Measurements from ENCODE around the gene TUBA4B.
"Not testable (repeated sequence)": the region's sequence is repeated elsewhere in the genome, so short reads cannot be mapped to it uniquely, and the experiment has no call there.

Gene TUBA4B

DNA sequence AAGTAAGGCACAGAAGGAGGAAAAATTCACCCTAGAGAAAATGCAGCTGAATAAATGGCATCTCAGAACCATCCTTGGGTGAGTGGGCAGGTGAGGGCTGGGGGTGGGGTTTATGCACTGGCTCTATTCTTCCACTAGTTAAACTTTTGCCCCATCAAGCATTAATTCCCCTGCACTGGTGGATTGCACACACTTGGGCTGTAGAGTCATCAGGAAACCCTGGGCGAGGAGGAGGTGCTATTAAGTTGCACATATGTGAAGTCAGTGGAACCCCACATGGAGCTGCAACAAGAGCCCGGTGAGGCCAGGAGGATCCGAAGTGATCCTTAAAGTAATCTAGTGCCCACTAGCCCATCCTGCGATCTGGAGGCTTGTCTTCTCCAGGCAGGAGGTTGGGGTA lies 19.3 kb downstream of the TUBA4B start:
- FAIRE-seq (no peak), DNase-seq (ENCODE audit: extremely low spot score, insufficient read length, low read depth) (no peak)

DNA sequence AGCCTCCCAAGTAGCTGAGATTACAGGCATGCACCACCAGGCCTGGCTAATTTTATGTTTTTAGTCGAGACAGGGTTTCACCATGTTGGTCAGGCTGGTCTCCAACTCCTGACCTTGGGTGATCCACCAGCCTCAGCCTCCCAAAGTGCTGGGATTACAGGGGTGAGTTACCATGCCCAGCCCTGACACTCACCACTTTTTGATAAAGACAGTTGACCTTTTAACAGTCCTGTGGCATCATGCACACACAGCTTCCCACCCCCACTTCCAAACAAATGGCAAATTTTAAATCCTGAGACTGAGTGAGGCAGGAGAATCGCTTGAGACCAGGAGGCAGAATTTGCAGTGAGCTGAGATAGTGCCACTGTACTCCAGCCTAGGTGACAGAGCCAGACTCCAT lies 20.0 kb downstream of the TUBA4B start:
- no peak for FAIRE-seq
- DNase-seq (ENCODE audit: extremely low spot score, insufficient read length, low read depth): no peak

DNA sequence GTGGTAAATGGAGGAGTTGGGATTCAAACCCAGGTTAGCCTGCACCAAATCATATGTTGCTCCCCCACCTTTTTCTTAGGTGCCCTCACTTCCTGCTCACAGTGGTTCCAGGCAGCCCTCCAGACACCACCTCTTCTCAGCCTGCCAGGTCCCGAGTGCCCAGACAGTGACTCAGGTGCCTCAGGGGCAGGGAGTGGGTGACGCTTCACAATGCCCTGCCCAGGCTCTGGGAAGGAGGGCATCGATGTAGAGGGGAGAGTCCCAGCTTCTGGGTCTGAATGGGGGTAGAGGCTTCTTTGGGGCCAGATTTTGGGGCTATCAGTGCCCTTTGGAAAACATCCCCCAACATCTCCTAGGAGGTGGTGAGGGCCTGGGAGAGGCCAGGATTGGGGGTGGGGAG lies 20.9 kb downstream of the TUBA4B start:
- no peak for DNase-seq (ENCODE audit: extremely low spot score, insufficient read length, low read depth)
- FAIRE-seq: no peak

DNA sequence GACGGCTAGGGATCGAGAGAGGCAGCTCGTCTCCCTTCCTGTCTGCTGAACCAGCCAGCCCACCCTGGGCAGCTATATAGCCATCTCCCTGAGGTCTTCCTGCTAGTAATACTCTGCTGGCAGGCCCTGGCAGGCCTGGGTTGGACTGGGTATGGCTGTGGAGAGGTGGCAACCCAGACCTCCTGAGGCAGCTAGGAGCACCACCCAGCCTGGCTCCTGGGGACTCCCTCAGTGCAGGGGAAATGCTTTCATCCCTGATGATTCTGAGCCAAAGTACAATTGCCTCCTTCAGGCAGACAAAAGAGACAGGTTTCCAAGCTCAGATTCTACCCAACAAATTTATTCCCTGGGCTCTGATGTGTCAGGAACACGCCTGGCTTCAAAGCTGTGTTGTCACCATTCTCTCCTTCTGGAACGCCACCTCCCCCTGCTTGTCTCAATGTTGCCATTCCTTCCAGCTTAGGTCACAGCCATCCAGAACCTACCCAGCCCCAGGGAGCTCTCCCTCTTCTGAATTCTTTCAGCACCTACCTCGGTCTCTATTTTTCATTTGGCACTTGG lies 21.4 kb downstream of the TUBA4B start:
- FAIRE-seq: no peak
- no peak for DNase-seq (ENCODE audit: extremely low spot score, insufficient read length, low read depth)

DNA sequence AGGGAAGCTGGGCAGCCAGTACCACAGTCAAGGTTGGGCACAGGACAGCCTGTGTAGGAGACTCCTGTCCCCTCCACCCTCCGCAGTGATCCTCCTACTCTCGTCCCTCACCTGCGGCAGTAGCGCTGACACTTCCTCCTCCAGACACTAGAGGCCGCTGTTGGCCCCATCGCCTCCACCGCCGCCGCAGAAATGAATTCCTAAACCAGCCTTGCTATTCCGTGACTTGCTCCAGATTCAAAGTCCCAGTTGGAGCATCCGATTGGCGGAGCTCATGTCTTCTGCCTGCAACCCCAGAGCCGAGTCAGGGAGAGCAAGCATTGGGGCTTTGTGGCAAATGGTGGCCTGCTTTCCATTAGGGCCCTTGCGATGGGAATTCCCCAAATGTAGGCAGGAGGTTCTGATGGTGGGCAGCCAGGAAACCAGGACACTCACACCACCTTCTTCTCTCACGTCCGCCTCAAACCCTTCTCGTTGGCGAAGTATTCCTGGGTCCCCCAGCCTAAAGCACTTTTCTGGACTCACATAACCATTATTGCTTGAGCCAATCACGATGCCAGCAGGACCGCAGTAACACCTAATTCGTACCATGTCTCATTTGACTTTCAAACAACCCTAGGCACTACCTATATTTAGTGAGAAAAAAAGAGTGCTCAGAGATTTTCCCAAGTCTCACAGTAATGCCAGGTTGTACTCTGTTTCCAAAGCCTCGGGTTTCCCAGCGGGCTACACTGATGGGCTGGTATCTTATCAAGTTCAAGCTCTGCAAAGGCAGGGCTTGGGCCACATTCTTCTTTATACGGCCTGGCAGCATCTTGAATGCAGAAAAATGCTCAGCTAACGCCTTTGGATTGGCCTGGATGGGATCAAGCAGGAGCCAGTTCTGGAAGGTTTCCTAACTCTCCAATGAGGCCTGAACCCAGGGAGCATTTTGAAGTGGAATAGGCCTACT lies 24.9 kb downstream of the TUBA4B start:
- FAIRE-seq (no peak), DNase-seq (ENCODE audit: extremely low spot score, insufficient read length, low read depth) (peak; percentile 62)

DNA sequence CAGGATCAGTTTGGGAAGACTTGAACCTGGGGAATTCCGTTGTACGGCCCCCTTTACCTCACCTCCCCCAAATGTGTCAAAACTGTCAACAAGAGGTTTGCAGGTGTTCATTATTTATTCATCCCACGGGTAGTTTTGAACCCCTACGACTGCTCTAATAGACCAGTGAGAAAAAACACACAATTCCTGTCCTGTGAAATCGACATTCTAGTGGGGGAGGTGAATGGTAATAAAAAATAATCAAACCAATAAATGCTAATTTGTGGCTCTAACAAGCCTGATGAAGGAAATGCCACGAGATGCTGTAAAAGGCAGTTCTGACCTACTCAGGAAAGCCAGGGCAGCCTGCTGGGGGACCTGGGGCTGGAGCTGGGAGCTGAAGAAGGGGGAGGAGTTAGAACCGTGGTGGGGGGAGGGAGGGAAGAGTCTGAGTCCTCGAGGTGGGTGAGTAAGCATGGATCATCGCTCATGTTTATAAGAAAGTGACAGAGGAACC lies 25.7 kb downstream of the TUBA4B start:
- DNase-seq (ENCODE audit: extremely low spot score, insufficient read length, low read depth) (no peak), FAIRE-seq (no peak)

DNA sequence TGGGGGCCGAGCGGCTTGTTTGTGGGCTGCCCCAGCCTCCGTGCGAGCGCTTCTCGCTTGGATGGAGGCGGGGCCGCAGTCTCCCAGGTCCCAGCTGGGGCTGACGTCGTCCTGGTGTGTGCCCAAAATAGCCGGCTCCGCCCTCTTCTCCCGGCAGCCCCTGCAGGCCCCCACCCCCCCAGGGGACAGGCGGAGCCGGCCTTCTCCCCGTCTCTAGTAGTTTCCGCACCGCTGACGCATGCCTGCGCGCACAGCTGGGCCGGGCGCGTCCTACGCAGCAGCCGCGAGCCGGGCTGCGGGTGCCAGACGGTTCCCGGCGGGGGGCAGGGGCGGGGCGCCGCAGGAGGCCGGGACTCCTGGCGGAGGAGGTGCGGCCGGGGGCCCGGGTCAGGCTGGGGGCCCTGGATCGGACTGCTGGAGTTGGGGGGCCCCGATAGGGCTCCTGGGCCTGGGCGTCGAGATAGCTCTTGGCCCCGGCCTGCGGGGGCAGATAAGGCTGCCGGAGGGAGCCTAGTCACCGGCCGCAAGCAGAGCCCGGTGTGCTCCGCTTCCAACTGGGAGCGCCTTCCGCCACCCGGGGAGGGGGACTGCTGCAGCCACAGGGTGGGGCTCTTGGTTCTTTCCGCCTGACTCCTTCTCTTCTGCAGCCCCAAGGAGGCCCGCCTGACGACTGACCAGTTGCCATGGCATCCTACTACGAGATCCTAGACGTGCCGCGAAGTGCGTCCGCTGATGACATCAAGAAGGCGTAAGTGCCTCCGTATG lies 26.3 kb downstream of the TUBA4B start, which contains the start of gene DNAJB2:
TSS of gene DNAJB2 (plus strand) at position 216 of the 765 bp plus-strand sequence. CDS start at position 684, 468 bp downstream.
- peak; percentile 97 for FAIRE-seq
- peak; percentile 100 for DNase-seq (ENCODE audit: extremely low spot score, insufficient read length, low read depth)

DNA sequence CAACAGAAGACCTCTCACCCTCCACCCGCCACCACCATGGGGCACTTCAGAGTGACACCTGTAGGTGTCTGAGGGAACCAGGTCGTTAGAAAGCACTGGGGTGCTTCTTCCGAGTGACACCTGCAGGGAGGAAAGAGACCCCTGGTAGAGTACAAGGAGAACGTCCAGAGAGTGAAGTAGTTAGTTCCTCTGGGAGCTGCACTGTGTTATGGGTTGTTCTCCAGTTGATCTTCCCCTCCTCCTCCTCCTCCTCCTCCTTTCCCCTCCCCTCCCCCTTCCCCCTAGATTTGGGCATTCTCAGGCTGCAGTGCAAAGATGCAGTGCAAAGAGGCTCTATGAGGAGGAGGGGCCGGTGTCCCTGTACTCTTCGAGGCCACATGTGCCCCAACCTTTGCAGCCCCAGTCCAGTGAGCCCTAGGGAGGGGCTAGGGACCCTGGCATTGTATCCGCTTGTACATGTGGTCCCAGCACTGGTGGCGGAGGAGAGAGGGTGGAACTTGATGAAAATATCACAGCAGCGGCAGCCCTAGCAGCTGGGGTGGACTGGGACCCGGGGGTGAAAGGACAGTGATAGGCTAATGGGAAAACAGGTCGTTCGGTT lies 27.0 kb downstream of the TUBA4B start:
- peak; percentile 77 for FAIRE-seq
- no peak for DNase-seq (ENCODE audit: extremely low spot score, insufficient read length, low read depth)

DNA sequence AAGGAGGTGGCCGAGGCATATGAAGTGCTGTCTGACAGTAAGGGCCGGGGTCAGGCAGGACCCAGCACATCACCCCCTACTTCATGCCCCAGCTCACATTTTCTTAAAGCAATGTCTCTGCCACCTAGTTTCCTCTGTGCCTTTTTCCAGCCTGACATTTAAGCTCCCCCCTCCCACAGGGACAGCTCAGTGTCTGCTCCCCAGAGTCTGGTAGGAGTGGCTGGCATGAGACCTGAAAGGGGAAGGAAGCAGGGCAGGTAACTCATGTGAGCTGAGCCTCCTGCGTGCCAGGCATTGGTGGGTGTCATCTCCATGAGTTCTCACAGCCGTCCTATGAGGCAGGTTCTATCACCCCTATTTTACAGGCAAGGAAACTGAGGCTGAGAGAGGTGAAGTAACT lies 27.6 kb downstream of the TUBA4B start:
- FAIRE-seq (no peak), DNase-seq (ENCODE audit: extremely low spot score, insufficient read length, low read depth) (no peak)

DNA sequence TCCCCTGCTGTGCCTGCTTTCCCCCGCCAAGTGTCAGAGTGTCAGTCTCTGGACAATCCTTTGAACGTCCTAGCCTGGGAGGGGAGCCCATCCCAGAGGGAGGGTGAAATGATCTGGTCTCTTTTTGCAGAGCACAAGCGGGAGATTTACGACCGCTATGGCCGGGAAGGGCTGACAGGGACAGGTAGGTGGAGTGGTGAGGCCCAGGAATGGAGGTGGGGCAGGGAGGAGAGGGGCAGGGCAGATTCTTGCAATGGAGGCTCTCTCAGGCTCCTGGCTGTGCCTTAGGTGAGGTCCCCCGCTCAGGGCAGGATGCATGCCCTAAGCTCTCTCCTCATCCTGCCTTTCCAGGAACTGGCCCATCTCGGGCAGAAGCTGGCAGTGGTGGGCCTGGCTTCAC lies 28.5 kb downstream of the TUBA4B start:
- no peak for FAIRE-seq
- DNase-seq (ENCODE audit: extremely low spot score, insufficient read length, low read depth): no peak

DNA sequence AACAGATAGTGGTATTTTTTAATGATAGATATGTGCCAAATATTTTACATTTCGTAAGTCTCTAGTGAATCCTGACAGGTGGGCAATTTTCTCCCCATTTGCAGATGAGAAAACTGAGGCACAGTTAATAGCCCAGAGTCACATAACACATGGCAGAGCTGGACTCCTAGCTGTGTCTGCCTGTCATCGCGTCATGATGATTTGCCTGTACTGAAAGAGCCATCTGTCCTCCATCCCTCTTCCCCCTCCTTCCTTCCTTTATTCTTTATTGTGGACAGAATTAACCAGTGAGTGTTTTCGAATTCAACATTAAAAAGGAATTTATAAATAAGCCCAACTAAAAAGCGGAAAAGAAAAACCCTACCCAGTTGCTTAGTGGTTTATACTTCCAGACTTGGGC lies 29.3 kb downstream of the TUBA4B start:
- DNase-seq (ENCODE audit: extremely low spot score, insufficient read length, low read depth) (no peak), FAIRE-seq (no peak)

DNA sequence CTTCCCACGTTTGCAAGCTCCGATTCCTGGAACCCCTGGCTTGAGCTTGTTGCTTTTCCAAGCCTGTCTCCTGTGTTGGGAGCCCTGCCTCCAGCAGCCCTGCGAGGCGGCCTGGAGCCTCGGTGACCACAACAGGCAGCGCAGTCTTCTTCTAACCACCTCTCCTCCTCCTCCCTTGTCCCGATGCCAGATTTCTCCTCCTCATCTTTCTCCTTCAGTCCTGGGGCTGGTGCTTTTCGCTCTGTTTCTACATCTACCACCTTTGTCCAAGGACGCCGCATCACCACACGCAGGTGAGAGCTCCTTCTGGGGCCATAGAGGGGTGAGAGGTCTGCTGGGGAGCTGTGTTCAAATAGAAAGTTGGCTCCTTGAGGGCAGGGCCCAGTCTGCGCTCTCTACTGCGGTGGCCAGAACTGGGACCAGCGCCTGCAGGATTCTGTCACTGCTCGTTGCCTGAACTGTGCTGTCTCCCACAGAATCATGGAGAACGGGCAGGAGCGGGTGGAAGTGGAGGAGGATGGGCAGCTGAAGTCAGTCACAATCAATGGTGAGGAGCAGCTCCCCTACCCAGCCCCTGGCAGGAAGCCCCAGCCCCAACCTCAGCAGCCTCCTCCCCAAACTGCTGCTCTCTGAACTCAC lies 30.0 kb downstream of the TUBA4B start:
- FAIRE-seq (no peak), DNase-seq (ENCODE audit: extremely low spot score, insufficient read length, low read depth) (no peak)

DNA sequence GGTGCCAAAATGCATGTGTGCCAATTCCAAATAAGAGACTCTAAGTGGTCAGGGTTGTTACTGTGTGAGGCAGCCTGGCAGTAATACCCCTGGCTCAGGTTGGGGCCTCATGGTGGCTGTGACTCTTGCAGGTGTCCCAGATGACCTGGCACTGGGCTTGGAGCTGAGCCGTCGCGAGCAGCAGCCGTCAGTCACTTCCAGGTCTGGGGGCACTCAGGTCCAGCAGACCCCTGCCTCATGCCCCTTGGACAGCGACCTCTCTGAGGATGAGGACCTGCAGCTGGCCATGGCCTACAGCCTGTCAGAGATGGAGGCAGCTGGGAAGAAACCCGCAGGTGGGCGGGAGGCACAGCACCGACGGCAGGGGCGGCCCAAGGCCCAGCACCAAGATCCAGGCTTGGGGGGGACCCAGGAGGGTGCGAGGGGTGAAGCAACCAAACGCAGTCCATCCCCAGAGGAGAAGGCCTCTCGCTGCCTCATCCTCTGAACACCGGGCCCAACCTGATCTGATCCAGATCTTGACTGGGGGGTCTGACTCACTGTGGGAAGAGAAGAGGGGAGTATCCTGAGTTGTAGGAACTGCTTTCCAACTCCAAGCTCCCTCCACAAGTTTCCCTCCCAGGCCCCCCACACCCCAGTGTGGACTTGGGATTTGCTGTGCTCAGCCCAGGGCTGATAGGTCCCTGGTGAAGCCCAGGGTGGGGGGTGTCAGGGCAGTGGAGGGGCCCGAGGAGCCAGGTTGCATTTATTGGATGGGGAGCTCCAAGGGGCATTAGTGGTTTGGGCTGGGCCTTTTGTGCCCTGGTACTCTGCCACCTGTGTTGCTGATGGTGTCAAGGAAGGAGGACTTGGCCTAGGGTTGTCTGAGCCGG lies 31.7 kb downstream of the TUBA4B start:
- FAIRE-seq (no peak), DNase-seq (ENCODE audit: extremely low spot score, insufficient read length, low read depth) (no peak)

DNA sequence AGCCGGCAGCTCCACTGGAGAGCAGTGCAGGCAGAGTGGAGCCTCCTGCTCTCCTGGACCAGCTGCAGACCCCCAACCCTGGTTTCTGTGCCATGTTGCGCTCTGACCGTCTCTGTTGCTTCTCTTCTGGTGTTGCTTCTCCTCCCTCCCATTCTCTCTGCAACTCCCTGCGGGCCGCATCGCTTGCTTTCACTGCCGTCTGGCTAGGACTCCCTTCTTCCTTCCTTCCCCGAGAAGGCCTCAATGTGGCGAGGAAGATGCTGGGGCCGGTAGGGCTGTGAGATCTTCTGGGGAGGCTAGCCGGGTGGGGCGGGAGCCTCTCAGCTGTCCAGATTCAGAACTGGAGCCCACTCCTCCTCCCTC lies 32.3 kb downstream of the TUBA4B start:
- FAIRE-seq: no peak
- no peak for DNase-seq (ENCODE audit: extremely low spot score, insufficient read length, low read depth)

DNA sequence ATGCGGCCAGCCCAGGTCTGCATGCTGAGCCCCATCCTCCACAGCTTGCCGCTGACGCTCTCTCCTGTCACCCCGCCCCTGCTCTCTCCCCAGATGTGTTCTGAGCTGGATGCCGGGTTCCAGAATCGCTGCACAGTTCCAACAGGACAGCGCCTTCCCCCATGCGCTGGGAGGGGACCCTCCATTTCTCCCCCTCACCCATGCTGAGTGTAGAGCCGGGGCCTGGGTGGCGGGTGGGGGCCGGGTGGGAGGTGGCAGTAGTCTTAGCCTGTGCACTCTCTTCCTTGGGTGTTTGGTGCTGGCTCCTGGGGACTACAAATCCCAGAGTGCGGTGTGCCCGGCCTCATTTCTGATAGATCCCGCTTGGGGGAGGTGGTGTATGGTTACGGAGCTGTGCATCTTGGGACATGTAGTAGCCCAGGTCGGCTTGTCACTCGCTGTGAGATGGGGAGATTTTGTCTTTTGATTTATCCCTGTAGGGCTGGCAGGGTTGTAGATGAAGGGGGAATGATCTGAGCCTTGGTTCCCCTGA lies 32.9 kb downstream of the TUBA4B start:
- no peak for FAIRE-seq
- no peak for DNase-seq (ENCODE audit: extremely low spot score, insufficient read length, low read depth)

DNA sequence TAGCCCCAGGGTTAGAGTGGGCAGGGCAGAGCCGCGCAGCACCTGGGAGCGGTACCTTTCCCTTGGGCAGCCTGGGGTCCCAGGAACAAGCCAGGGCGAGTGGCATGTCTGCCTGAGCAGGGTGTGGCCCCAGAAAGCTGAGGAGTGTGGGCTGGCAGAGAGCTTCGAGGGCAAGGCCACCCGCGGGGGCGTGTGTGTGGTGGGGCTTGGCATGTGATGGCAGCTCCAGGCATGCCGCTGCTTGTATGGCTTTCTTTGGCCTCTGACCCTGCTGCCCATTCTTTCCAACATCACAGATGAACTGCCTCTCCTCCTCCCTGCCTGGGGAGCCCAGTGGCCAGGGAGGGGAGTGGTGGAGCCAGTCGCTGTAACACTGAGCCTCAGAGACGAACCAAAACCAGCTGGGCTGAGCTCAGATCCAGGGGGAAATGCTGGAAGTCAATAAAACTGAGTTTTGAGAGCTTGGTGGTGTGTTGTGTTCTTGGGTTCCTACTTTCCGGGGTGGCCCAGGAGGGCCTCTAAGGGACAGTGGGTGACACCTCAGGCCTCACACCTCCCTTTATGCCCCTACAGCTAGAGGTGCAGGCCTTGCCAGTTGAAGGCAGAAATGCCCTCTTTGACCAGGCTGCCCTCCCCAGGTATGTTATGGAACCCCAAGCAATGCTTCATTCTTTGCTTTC lies 33.5 kb downstream of the TUBA4B start:
- DNase-seq (ENCODE audit: extremely low spot score, insufficient read length, low read depth) (no peak), FAIRE-seq (no peak)

DNA sequence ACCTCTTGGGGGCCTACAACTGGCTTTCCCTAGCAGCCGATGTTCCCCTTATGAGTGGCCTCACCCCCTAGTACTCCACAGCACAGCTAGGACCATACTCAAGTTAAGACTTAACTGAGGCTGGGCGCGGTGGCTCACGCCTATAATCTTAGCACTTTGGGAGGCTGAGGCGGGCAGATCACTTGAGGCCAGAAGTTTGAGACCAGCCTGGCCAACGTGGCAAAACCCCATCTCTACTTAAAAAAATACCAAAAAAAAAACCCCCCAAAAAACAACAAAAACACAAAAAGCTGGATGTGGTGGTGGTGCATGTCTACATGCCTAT lies 34.0 kb downstream of the TUBA4B start:
- DNase-seq (ENCODE audit: extremely low spot score, insufficient read length, low read depth); FAIRE-seq: not testable (repeated sequence)

DNA sequence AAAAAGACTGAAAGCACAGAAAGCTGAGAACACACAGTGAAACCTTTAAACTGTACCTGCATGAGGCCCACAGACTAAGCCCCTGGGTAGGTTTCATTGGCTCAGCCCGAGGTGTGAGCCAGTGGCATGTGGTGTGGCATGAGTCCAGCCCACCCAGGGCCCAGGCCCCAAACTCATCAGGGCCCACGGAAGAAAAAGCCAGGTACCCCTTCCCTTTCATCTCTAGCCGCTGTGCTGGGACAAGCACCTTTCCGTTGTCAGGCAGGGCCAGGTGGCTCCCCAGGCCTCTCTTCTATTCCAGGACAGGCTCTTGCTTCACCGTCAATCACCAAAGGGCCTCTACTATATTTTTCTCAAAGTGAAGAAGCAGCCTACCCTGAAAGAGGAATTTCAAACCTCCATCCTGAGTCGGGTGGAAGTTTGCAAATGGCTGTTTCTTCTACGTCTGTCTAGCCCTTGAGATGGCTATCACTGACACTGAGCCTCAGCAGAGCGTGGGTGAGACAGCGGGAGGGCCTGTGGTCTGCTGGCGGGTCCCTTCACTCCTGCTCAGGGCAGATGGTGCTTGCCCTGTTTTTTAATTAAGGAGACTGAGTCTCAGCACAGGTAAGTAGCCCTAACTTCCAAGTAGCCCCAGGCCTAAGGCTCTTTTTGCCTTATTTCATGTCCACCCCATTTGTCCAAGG lies 34.7 kb downstream of the TUBA4B start:
- FAIRE-seq: no peak
- DNase-seq (ENCODE audit: extremely low spot score, insufficient read length, low read depth): no peak
